AG08395 (cell line): Measurements from ENCODE around the gene PTDSS2.
A peak's percentile ranks its signal among the peaks of the same experiment; 100 is the strongest.
"Not testable (repeated sequence)": the region's sequence is repeated elsewhere in the genome, so short reads cannot be mapped to it uniquely, and the experiment has no call there.

ENCODE experiments used
- DNase-seq: peaks from one replicate; pipeline ENCODE4 v3.0.0; 2012; ENCODE audit warnings: mixed read lengths, low spot score

PTDSS2 gene

GRCh38 chr11:449889-450808, at the start of gene PTDSS2:
Gene PTDSS2, plus strand, starts transcription at chr11:450279. Its CDS starts 177 bp downstream, at chr11:450456.
- DNase-seq = peak; percentile 95

- not testable (repeated sequence) for DNase-seq
Measured at GRCh38 chr11:401196-401595, 48.9 kb upstream of the PTDSS2 start.

DNA sequence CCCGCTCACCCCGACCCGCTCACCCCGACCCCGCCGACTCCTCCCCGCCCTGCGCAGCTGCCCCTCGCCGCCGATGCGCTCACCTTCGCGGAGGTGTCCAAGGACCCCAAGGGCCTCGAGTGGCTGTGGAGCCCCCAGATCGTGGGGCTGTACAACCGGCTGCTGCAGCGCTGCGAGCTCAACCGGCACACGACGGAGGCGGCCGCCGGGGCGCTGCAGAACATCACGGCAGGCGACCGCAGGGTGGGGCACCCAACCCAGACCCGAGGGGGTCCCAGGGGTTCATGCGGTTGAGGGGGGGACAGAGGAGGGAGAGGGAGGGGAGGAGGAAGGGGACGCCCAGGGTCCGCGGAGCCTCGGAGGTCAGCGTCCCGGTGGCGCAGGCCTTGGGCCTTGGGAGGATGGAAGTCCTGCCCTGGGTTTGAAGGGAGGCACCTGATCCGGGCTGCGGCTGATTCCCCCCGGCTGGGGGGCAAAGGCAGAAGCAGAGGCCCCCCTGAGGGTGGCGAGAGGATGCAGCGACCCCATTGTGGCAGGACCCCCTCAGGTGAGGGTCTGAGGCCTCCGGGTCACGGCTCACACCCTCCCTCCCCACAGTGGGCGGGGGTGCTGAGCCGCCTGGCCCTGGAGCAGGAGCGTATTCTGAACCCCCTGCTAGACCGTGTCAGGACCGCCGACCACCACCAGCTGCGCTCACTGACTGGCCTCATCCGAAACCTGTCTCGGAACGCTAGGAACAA, 46.9 kb upstream of the PTDSS2 start:
- DNase-seq = no peak

DNA sequence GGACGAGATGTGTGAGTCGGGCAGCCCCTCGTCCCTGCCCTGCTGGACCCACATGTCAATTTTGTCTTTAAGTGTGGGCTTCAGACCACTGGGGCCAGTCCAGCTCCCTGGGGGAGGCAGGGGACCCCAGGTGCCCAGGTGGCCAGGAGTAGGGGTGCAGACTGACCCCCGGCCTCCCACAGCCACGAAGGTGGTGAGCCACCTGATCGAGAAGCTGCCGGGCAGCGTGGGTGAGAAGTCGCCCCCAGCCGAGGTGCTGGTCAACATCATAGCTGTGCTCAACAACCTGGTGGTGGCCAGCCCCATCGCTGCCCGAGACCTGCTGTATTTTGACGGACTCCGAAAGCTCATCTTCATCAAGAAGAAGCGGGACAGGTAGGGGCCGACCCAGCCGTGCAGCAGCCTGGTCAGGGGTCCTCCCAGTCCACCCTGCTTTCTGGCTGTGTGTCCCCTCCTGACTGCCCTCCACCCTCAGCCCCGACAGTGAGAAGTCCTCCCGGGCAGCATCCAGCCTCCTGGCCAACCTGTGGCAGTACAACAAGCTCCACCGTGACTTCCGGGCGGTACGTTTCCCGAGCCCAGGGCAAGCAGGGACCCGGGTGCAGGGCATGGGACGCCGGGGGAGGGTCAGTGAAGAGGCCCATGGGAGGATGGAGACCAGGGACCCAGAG, 46.2 kb upstream of the PTDSS2 start:
- no peak for DNase-seq

- DNase-seq = no peak
Measured at GRCh38 chr11:404551-405264, 45.4 kb upstream of the PTDSS2 start.

DNA sequence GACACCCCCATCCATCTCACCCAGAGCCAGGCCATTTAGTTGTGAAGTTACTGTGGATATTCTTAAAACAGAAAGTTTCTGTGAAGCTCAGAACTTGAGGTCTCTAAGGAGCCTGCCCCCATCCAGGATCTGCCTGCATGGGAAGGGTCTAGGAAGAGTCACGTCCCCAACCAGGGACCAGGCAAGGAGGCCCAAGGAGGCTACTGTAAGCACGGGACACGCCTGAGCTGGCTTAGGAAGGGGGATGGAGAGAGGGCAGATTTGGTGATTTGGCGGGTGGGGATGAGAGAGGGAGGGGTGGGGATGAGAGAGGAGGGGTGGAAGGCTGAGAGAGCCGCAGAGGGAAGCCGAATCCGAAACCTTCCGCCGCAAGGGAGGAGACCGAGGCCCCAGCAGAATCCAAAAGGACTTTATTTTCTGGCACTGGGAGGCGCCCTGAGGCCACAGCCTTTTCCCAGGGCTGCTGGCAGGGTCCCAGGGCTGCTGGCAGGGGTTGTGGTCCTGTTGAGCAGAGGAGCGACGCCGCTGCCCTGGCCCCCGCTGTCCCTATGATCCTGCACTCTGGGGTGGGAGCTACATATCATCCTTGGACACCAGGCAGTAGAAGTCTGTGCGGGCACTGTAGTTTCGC, 44.6 kb upstream of the PTDSS2 start:
- no peak for DNase-seq

- DNase-seq = no peak
Measured at GRCh38 chr11:405954-406795, 43.9 kb upstream of the PTDSS2 start.

- peak; percentile 89 for DNase-seq
Measured at GRCh38 chr11:406796-407650, 43.1 kb upstream of the PTDSS2 start.

- no peak for DNase-seq
Measured at GRCh38 chr11:407651-408123, 42.4 kb upstream of the PTDSS2 start.

GRCh38 chr11:408154-409007, 41.7 kb upstream of the PTDSS2 start:
- no peak for DNase-seq

DNA sequence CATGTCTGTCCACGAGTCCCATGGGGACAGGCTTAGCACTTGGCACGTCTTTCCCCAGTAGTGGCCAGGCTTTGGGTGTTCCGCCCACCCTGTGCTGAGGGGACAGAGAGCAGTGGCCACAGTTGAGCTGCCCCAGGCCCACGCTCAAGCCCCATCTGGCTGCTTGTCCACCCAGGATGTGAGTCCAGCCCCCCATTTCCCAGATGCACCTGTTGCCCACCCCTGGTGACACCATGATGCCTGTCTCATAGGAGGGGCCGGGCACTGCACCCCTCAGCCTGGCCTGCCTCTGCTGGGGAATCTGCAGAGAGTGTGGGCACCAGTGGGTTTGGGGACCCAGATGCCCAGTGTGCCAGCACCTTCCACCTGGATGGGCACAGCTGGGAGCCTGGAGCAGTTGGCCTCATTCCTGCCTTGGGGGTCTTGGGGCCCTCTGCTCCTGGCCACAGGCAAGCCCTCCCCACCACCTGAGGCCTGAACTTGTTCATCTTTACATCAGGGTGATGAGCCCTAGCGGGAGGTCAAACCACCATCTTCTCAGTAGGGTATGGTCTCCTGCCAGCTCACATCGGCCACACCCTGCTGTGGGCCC, 41.0 kb upstream of the PTDSS2 start:
- no peak for DNase-seq

DNA sequence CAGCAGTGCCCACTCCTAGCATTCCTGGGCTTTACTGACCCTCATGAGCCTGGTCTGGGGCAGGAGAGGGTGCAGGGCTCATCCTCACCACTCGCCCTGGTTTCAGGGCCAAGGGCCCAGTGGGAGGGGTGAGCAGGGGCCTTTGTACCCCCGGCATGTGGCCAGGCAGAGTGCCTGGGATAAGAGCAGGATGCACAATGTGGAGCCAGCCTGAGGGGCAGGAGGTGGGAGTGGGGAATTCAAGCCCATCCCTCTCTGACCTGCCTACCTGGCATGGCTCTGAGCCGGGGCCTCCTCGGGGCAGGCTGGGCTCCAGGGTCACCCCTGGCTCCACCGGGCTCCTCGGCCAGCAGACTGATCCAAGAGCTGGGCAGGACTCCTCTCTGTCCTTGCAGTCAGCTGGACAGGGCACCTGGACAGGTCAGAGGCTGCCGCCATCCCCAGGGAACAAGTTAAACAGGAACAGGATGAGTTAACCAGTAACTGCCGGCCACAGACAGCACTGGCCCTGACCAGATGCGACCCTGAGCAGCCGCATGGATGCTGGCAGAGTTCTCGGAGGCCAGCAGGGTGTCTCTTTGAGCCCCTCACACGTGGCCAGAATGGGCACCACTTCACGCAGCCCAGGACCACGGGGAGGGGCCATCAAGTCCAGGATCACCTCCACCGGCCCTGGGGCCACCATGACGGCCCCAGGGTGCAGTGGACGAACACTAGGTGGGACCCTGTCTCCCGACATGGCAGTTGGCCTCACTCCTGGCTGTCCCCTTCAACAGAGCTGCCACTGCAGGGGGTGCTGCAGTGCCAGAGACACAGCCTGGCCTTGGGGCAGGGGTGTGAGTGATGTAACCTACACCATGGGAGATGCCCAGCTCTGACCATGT, 40.2 kb upstream of the PTDSS2 start:
- no peak for DNase-seq

- DNase-seq = not testable (repeated sequence)
Measured at GRCh38 chr11:410711-411110, 39.4 kb upstream of the PTDSS2 start.

GRCh38 chr11:411520-411919, 38.6 kb upstream of the PTDSS2 start:
- DNase-seq = not testable (repeated sequence)

- no peak for DNase-seq
Measured at GRCh38 chr11:412641-413119, 37.4 kb upstream of the PTDSS2 start.

GRCh38 chr11:413120-414081, 36.7 kb upstream of the PTDSS2 start:
- DNase-seq = no peak
